ENCODE measurements around the gene TRAF3IP1.

The TRAF3IP1 gene

DNA sequence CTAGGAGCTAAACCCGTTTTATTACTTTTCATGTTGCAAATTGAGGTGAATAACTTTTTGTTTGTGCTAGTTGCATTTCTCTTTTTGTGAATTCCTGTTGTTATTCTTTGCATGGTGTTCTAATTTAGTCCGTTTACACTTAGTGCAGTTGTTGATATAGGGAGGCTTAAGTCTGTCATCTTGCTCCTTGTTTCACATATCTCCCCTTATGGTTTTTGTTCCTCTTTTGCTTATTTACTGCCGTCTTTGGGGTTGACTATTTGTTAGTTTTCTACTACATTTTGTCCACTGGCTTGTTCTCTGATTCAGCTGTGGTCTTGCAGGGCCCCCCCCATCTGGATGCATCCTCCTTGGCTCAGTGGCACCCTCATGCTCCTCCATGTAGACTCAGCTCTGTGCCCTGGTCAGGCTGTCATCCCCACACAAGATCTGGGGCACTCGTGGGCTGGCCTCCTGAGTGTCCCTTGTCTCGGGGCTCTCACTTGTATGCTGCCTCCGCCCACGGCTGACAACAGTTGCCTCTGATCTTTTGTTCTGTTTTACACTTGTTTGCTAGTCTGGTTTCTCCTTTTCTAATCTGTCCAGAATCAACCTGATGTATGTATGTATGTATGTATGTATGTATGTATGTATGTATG lies 63.5 kb downstream of the TRAF3IP1 start:
- ChIA-PET POLR2A (no interaction called here), CTCF (interaction anchor here (2.1 kb wide), 1 partner anchor 13 kb away, joined by 9 read pairs; no protein-coding TSS in a partner anchor)
- TF ChIP-seq, protein P1, sequence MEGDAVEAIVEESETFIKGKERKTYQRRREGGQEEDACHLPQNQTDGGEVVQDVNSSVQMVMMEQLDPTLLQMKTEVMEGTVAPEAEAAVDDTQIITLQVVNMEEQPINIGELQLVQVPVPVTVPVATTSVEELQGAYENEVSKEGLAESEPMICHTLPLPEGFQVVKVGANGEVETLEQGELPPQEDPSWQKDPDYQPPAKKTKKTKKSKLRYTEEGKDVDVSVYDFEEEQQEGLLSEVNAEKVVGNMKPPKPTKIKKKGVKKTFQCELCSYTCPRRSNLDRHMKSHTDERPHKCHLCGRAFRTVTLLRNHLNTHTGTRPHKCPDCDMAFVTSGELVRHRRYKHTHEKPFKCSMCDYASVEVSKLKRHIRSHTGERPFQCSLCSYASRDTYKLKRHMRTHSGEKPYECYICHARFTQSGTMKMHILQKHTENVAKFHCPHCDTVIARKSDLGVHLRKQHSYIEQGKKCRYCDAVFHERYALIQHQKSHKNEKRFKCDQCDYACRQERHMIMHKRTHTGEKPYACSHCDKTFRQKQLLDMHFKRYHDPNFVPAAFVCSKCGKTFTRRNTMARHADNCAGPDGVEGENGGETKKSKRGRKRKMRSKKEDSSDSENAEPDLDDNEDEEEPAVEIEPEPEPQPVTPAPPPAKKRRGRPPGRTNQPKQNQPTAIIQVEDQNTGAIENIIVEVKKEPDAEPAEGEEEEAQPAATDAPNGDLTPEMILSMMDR (IDR thresholded peaks at IDR 0.05; ENCODE audit: insufficient read depth, low read length, missing control alignments) = no peak
- no peak for DNase-seq (ENCODE audit: low read depth, low spot score)
- H3K4me3 ChIP-seq (ENCODE audit: low read depth, low read length) = no peak overlapping the region

DNA sequence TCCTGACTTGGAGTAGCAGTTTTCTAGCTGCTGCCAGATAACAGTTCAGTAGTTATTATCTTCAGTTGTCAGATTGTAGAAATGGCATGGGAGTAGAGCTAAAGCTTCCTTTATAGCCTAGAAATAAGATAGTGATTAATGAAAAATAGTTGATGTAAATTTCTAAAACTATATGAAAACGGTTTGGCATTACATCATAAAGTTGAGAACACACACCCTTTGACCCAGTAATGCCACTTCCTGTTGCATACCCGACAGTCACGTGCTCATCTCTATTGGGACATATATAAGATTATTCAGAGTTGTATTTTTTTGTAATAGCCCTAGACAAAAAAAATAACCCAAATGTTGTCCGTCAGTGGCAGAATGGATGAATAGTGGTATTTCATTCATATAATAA lies 67.0 kb downstream of the TRAF3IP1 start:
- DNase-seq (ENCODE audit: low read depth, low spot score) = no peak
- POLR2A ChIA-PET = no interaction called here
- CTCF ChIA-PET = interaction anchor here (0.6 to 2.4 kb wide), 4 partner anchors 10 to 30 kb away, joined by 3 to 9 read pairs (median 8); no protein-coding TSS in a partner anchor
- no peak overlapping the region for H3K4me3 ChIP-seq (ENCODE audit: low read depth, low read length)
- TF ChIP-seq, protein P1 (IDR thresholded peaks at IDR 0.05; ENCODE audit: insufficient read depth, low read length, missing control alignments) = no peak

DNA sequence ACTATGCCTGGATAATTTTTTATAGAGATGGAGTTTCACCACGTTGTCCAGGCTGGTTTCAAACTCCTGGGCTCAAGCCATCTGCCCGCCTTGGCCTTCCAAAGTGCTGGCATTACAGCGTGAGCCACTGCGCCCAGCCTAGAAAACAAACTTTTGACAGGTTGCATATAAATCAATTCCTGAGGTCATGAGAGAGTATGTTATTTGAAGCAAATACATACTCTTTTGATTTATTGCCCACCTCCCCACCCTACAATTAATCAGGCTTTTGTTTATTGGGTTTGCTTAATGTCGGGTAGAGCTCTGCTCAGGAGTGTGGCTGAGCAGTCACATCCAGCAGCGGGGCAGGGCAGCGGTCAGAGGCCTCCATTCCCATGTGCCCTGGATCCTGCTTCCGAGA lies 68.5 kb downstream of the TRAF3IP1 start:
- TF ChIP-seq, protein P1 (IDR thresholded peaks at IDR 0.05; ENCODE audit: insufficient read depth, low read length, missing control alignments) = no peak
- POLR2A ChIA-PET = no interaction called here
- DNase-seq (ENCODE audit: low read depth, low spot score) = no peak
- CTCF ChIA-PET = no interaction called here
- no peak overlapping the region for H3K4me3 ChIP-seq (ENCODE audit: low read depth, low read length)

DNA sequence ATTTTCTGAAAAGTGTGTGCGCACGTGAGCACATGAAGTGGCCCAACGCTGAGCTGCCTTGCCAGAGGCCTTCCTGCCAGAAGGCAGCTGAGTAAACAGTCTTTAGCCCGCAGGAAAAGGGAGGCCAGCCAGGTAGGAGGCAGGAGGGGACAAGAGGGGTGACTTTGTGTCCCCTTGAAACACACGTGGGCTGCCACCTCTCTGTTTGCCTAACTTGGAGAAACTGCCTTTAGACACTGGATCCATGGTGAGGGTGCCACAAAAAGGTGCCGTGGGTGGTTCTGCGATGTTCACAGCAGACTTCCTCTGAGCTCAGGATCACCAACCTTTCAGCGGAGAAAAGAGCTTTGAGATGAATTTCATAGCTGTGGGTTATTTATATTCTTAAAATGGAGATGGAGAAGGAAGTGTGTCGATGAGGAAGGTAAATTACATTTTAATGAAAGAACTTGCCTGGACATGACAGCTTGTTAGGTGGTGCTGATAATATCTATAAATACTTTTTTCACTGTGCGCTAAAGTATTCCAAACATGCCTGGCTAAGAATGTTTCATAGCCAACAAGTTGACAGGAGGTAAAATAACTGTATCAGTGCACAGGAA lies 69.8 kb downstream of the TRAF3IP1 start:
- no peak for DNase-seq (ENCODE audit: low read depth, low spot score)
- ChIA-PET POLR2A (no interaction called here), CTCF (interaction anchor here (0.7 to 1.6 kb wide), 2 partner anchors 33 to 50 kb away, joined by 4 read pairs; no protein-coding TSS in a partner anchor)
- TF ChIP-seq, protein P1 (IDR thresholded peaks at IDR 0.05; ENCODE audit: insufficient read depth, low read length, missing control alignments) = no peak
- no peak overlapping the region for H3K4me3 ChIP-seq (ENCODE audit: low read depth, low read length)

DNA sequence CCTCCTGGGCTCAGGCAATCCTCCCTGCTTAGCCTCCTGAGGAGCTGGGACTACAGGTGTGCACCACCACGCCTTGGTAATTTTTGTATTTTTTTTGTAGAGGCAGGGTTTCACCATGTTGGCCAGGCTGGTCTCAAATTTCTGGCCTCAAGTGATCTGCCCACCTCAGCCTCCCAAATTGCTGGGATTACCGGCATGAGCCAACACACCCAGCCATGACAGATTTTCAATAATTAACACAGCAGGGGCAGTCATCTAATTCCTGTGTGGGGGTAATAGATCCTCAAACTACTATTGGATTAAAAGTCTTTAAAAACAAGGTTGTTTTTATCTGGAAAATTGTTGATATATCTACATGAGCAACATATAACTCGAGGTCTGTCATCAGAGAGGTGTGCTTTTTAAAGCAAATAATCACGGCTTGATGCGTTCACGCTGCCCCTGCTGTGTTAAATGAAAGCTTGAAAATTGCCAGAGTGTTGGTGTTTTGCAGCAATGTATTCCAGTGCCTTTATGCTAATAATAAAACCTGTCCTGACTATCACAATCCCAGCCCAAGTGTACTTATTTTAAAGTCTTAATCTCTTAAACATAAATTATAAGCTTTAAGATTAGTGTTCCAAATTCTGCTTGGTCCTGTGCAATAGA lies 70.8 kb downstream of the TRAF3IP1 start:
- TF ChIP-seq, protein P1 (IDR thresholded peaks at IDR 0.05; ENCODE audit: insufficient read depth, low read length, missing control alignments) = no peak
- ChIA-PET CTCF (interaction anchor here (1.3 to 1.6 kb wide), 3 partner anchors 21 to 69 kb away, joined by 4 to 11 read pairs (median 5); no protein-coding TSS in a partner anchor), POLR2A (no interaction called here)
- no peak for DNase-seq (ENCODE audit: low read depth, low spot score)
- H3K4me3 ChIP-seq (ENCODE audit: low read depth, low read length) = no peak overlapping the region

DNA sequence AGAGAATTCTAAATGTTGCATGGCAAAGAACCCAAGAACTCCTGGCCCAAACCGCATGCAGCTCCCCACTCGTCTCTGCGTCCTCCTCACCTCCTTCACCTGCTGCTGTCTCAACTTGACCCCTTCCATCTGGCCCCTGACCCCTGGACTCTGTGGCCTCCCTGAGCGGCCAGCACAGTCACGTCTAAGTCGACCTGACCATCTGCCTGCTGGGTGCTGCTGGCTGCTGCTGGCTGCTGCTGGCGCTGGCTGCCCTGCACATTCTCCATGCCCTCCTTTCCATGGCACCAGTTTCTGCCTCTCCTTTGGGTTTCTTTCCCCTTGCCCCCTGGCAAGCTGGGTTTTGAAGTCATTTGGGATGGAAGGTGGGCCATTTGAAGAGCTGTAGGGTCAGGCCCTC lies 76.3 kb downstream of the TRAF3IP1 start:
- DNase-seq (ENCODE audit: low read depth, low spot score) = no peak
- POLR2A ChIA-PET = no interaction called here
- CTCF ChIA-PET = interaction anchor here (1.0 kb wide), 1 partner anchor 62 kb away, joined by 3 read pairs; no protein-coding TSS in a partner anchor
- TF ChIP-seq, protein P1 (IDR thresholded peaks at IDR 0.05; ENCODE audit: insufficient read depth, low read length, missing control alignments) = no peak
- no peak overlapping the region for H3K4me3 ChIP-seq (ENCODE audit: low read depth, low read length)
